ENCODE measurements around the gene PKIB. TPM values are rescaled to one million over a fixed set of nuclear protein-coding genes. Genes with fewer than 3 reads are reported as not detected.

PKIB gene
- total and polyA plus RNA-seq, 10 of the 15 experiments (the other 5 are each of a cell fraction or from before 2014, with no cell fraction given): 0.20 to 1.8 (median 0.87) TPM

DNA sequence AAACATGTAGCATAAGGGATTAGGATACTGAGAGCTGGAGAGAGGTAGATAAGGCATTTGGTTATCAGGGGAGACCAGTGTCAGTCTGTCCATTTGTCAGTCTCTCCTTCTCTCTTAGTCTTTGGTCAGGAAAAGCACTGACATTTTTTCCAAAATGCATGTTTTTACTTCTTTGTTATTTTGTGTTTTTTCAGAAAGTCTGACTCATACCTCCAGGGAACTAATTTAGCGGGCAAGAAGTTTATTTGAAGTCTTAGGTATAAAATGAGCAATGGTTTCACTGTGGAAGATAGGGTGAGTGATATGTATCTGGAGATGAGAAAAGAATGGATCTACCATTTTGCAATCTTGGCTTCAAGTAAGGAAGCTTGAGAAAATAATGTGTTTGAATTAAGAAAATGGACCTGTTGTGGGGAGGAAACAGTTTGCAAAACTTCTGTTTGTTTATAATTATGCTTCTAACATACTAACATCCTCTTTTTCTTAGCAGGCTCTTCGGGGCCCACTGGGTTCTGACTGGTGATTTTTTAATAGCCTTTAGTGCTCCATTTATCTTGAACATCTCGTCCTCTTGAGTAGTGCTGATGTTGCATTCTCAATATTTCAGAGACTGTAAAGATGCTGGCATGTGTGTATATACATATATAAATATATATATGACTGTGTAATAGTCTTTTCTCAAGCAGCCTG, 102.4 kb downstream of the PKIB start:
- no peaks in the 10 kb centered on the region for H3K79me2 ChIP-seq (ENCODE audit: control insufficient read depth, insufficient read depth, low read length)
- DNase-seq (ENCODE audit: low read depth, low spot score) (no peak), FAIRE-seq (no peak), ATAC-seq (peak; percentile 27)
- no TSS peak for BruUV-seq (replicated peaks)
- no peak overlapping the region for H3K4me3 ChIP-seq
- H4K20me1 ChIP-seq (ENCODE audit: control insufficient read depth, insufficient read depth): no peaks in the 10 kb centered on the region
- H2AFZ ChIP-seq (ENCODE audit: control insufficient read depth, low read depth, low read length): no peak overlapping the region
- POLR2A ChIA-PET: interaction anchor here (0.7 to 1.4 kb wide), 3 partner anchors 10 to 43 kb away, joined by 3 to 4 read pairs (median 3); no protein-coding TSS in a partner anchor
- no peak overlapping the region for H3K9ac ChIP-seq (ENCODE audit: control insufficient read depth, insufficient read depth, low read length)
- H3K27me3 ChIP-seq (replicated peaks in 1 of 2; ENCODE audit: control insufficient read depth in 2 of 2, insufficient read depth in 2 of 2, low read length in 1 of 2): no peaks in the 10 kb centered on the region; a peak in 1 of 4 replicates
- H3K9me3 ChIP-seq (replicated peaks; ENCODE audit: control insufficient read depth, insufficient read depth, low read length): no peaks in the 10 kb centered on the region
- CTCF ChIA-PET: interaction anchor here (0.7 to 4.0 kb wide), 19 partner anchors 9 to 221 kb away, joined by 3 to 29 read pairs (median 4); partner anchors contain the start of gene PKIB
- 4% methylated on average over 3 of the region's 3 CpGs for WGBS (ENCODE audit: insufficient coverage, insufficient replicate concordance, low lambda C conversion rate, missing lambda C conversion rate)
- H3K4me2 ChIP-seq (ENCODE audit: control insufficient read depth, insufficient read depth): no peak overlapping the region
- in situ Hi-C loops (cut with MboI): no loop called here
- H3K27ac ChIP-seq (ENCODE audit: control insufficient read depth, insufficient read depth): no peak overlapping the region
- SMC1A ChIA-PET (ENCODE audit: uncharacterized antibody, unreplicated experiment): interaction anchor here (1.0 to 18.7 kb wide), 23 partner anchors 8 to 160 kb away, joined by 3 to 215 read pairs (median 5); partner anchors contain the start of gene PKIB
- H3K4me1 ChIP-seq (ENCODE audit: control insufficient read depth, insufficient read depth, low read length): no peaks in the 10 kb centered on the region
- TF ChIP-seq MTA2 (IDR thresholded peaks at IDR 0.05; ENCODE audit: low read depth) (peak; percentile 50), JUNB (IDR thresholded peaks at IDR 0.05) (peak; percentile 27; the same call in 1 of the 2 replicates), IKZF2 (IDR thresholded peaks at IDR 0.05) (peak in 1 of 2 experiments; percentile 47; a peak in 2 of 4 replicates), NFIC (IDR thresholded peaks at IDR 0.05; ENCODE audit: low read depth, low read length) (no peak), STAT1 (conservative IDR thresholded peaks at IDR 0.05) (no peak), ZNF384 (IDR thresholded peaks at IDR 0.05; ENCODE audit: borderline replicate concordance, low read depth, low read length) (no peak)
- TF ChIP-seq, protein P1, sequence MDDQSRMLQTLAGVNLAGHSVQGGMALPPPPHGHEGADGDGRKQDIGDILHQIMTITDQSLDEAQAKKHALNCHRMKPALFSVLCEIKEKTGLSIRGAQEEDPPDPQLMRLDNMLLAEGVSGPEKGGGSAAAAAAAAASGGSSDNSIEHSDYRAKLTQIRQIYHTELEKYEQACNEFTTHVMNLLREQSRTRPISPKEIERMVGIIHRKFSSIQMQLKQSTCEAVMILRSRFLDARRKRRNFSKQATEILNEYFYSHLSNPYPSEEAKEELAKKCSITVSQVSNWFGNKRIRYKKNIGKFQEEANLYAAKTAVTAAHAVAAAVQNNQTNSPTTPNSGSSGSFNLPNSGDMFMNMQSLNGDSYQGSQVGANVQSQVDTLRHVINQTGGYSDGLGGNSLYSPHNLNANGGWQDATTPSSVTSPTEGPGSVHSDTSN (IDR thresholded peaks at IDR 0.05; ENCODE audit: insufficient replicate concordance, low read depth, low read length): no peak
- TF ChIP-seq, protein P2, sequence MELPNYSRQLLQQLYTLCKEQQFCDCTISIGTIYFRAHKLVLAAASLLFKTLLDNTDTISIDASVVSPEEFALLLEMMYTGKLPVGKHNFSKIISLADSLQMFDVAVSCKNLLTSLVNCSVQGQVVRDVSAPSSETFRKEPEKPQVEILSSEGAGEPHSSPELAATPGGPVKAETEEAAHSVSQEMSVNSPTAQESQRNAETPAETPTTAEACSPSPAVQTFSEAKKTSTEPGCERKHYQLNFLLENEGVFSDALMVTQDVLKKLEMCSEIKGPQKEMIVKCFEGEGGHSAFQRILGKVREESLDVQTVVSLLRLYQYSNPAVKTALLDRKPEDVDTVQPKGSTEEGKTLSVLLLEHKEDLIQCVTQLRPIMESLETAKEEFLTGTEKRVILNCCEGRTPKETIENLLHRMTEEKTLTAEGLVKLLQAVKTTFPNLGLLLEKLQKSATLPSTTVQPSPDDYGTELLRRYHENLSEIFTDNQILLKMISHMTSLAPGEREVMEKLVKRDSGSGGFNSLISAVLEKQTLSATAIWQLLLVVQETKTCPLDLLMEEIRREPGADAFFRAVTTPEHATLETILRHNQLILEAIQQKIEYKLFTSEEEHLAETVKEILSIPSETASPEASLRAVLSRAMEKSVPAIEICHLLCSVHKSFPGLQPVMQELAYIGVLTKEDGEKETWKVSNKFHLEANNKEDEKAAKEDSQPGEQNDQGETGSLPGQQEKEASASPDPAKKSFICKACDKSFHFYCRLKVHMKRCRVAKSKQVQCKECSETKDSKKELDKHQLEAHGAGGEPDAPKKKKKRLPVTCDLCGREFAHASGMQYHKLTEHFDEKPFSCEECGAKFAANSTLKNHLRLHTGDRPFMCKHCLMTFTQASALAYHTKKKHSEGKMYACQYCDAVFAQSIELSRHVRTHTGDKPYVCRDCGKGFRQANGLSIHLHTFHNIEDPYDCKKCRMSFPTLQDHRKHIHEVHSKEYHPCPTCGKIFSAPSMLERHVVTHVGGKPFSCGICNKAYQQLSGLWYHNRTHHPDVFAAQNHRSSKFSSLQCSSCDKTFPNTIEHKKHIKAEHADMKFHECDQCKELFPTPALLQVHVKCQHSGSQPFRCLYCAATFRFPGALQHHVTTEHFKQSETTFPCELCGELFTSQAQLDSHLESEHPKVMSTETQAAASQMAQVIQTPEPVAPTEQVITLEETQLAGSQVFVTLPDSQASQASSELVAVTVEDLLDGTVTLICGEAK (IDR thresholded peaks at IDR 0.05; ENCODE audit: borderline replicate concordance): no peak
- TF ChIP-seq, protein P3, sequence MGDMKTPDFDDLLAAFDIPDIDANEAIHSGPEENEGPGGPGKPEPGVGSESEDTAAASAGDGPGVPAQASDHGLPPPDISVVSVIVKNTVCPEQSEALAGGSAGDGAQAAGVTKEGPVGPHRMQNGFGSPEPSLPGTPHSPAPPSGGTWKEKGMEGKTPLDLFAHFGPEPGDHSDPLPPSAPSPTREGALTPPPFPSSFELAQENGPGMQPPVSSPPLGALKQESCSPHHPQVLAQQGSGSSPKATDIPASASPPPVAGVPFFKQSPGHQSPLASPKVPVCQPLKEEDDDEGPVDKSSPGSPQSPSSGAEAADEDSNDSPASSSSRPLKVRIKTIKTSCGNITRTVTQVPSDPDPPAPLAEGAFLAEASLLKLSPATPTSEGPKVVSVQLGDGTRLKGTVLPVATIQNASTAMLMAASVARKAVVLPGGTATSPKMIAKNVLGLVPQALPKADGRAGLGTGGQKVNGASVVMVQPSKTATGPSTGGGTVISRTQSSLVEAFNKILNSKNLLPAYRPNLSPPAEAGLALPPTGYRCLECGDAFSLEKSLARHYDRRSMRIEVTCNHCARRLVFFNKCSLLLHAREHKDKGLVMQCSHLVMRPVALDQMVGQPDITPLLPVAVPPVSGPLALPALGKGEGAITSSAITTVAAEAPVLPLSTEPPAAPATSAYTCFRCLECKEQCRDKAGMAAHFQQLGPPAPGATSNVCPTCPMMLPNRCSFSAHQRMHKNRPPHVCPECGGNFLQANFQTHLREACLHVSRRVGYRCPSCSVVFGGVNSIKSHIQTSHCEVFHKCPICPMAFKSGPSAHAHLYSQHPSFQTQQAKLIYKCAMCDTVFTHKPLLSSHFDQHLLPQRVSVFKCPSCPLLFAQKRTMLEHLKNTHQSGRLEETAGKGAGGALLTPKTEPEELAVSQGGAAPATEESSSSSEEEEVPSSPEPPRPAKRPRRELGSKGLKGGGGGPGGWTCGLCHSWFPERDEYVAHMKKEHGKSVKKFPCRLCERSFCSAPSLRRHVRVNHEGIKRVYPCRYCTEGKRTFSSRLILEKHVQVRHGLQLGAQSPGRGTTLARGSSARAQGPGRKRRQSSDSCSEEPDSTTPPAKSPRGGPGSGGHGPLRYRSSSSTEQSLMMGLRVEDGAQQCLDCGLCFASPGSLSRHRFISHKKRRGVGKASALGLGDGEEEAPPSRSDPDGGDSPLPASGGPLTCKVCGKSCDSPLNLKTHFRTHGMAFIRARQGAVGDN (IDR thresholded peaks at IDR 0.05): 0 out of 2 replicates have a peak, but pooled peaks have one; percentile 26
- TF ChIP-seq, protein P4, sequence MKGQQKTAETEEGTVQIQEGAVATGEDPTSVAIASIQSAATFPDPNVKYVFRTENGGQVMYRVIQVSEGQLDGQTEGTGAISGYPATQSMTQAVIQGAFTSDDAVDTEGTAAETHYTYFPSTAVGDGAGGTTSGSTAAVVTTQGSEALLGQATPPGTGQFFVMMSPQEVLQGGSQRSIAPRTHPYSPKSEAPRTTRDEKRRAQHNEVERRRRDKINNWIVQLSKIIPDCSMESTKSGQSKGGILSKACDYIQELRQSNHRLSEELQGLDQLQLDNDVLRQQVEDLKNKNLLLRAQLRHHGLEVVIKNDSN (IDR thresholded peaks at IDR 0.05; ENCODE audit: borderline replicate concordance, extremely low read length, insufficient read depth, low read depth, low read length): no peak
- H3K36me3 ChIP-seq (ENCODE audit: control insufficient read depth in 2 of 2, insufficient read depth in 2 of 2, low read length in 1 of 2): no peaks in the 10 kb centered on the region
- intact Hi-C loops (cut with micrococcal nuclease; ENCODE audit: unreplicated experiment): loop anchor here (10.0 kb wide), 1 partner anchor 238 kb away; the partner anchor contains the start of gene SERINC1
- RAD21 ChIA-PET (ENCODE audit: unreplicated experiment): interaction anchor here (0.7 to 4.0 kb wide), 9 partner anchors 13 to 126 kb away, joined by 3 to 21 read pairs (median 5); partner anchors contain the start of gene PKIB

Measured in GM12878 (cell line).